OCI-LY7 (cell line): ENCODE data around the gene LY6G5C.

Experiments
- EZH2phosphoT487 ChIP-seq: fragments of 200-600 bp; sonication (generic); IDR thresholded peaks from 2 replicates; pipeline ENCODE4 v1.6.1; 2018; ENCODE audit warnings: low read depth, borderline replicate concordance, mild to moderate bottlenecking, mixed run types, antibody characterized with exemption, low read length, moderate library complexity, mixed read lengths
- TF ChIP-seq, protein P1 (sequence below): fragments of 200-600 bp; sonication (generic); conservative IDR thresholded peaks from 2 replicates; pipeline ENCODE4 v1.5.1; 2014; ENCODE audit warnings: mild to moderate bottlenecking, antibody characterized with exemption, low read length, moderate library complexity, mixed read lengths

DNA sequence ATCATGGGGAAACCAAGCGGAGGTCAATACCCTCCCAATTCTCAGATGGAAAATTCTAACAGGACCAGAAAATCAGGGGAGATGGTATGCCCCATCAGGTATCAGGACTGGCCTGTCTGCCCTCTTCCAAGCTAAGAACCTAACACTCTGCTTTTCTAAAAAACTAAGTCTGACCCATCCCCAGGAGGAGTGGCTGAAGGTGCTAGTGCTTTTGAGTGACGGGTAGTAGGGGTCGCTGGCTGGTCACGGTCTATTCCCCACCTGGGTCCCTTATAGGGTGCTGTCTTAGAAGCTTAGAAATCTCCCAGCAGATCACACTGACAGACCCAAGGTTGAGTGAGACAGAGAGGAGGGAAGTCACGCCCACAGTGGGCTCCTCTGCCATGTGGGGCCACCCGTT, 12.7 kb upstream of the LY6G5C start:
- TF ChIP-seq, protein P1, sequence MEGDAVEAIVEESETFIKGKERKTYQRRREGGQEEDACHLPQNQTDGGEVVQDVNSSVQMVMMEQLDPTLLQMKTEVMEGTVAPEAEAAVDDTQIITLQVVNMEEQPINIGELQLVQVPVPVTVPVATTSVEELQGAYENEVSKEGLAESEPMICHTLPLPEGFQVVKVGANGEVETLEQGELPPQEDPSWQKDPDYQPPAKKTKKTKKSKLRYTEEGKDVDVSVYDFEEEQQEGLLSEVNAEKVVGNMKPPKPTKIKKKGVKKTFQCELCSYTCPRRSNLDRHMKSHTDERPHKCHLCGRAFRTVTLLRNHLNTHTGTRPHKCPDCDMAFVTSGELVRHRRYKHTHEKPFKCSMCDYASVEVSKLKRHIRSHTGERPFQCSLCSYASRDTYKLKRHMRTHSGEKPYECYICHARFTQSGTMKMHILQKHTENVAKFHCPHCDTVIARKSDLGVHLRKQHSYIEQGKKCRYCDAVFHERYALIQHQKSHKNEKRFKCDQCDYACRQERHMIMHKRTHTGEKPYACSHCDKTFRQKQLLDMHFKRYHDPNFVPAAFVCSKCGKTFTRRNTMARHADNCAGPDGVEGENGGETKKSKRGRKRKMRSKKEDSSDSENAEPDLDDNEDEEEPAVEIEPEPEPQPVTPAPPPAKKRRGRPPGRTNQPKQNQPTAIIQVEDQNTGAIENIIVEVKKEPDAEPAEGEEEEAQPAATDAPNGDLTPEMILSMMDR, result no peak
- no peak for TF ChIP-seq EZH2phosphoT487
